Stimulated activated CD8-positive, alpha-beta memory T cell treated with anti-CD3 and anti-CD28 coated beads, Interleukin-15, amount 100 ng/mL, for 48 hours (primary cell): ENCODE measurements around the gene TRIM74.
"Not testable (repeated sequence)": the region's sequence is repeated elsewhere in the genome, so short reads cannot be mapped to it uniquely, and the experiment has no call there.

Experiments
- DNase-seq, 2 donors: peaks; one replicate each; pipeline ENCODE4 v3.0.0-alpha.2; 2020; ENCODE audit warnings: low read depth in 2 of 2

Gene TRIM74

DNA sequence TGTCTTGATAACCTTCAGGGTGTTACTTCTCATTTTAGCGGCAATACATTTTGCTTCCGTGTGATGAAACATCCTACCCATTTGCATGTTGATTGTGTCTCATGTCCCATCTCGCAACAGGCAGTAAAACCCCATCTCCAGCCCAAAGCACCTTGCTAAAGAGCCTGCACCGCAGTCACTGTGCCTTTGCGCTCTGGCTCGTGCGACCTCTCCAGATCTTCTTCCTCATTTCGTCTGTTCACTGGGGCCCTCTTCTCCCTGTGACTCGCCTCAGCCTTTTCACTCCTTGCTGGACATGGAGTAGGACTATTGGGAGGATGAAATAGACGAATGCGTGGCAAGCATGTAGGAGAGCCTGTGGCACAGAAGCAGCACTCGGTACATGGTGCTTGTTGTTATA, 57.9 kb downstream of the TRIM74 start:
- not testable (repeated sequence) for DNase-seq
